HG02763 (cell line): ENCODE results near the gene LSM3.

Experiments
- ATAC-seq: cut with Tn5 transposase; IDR thresholded peaks from one replicate; pipeline ENCODE4 v1.9.1; 2021; ENCODE audit warnings: mild to moderate bottlenecking, moderate library complexity; ENCODE audit not compliant: unreplicated experiment

Gene LSM3

GRCh38 chr3:14143271-14144225 is 35.1 kb upstream of the LSM3 start:
- ATAC-seq, result no peak

GRCh38 chr3:14144423-14145075 is 34.1 kb upstream of the LSM3 start:
- peak; percentile 88 for ATAC-seq

GRCh38 chr3:14145236-14145635 is 33.4 kb upstream of the LSM3 start:
- ATAC-seq, result no peak

GRCh38 chr3:14145670-14146380 is 32.8 kb upstream of the LSM3 start:
- ATAC-seq, result no peak

GRCh38 chr3:14146381-14147065 is 32.1 kb upstream of the LSM3 start:
- no peak for ATAC-seq

- no peak for ATAC-seq
These were observed 31.6 kb upstream of the LSM3 start for GRCh38 chr3:14147066-14147435.

- ATAC-seq, result no peak
These were observed 31.0 kb upstream of the LSM3 start for GRCh38 chr3:14147617-14148016.

- ATAC-seq, result no peak
These were observed 30.3 kb upstream of the LSM3 start for GRCh38 chr3:14148041-14148985.

- no peak for ATAC-seq
These were observed 28.5 kb upstream of the LSM3 start for GRCh38 chr3:14150078-14150477.

GRCh38 chr3:14150491-14151230 is 28.0 kb upstream of the LSM3 start:
- no peak for ATAC-seq

GRCh38 chr3:14151471-14152083 is 27.0 kb upstream of the LSM3 start:
- ATAC-seq, result no peak

- ATAC-seq, result no peak
These were observed 26.2 kb upstream of the LSM3 start for GRCh38 chr3:14152233-14152962.

- ATAC-seq, result no peak
These were observed 25.7 kb upstream of the LSM3 start for GRCh38 chr3:14152963-14153355.

GRCh38 chr3:14153663-14154062 is 25.0 kb upstream of the LSM3 start:
- no peak for ATAC-seq

- no peak for ATAC-seq
These were observed 24.3 kb upstream of the LSM3 start for GRCh38 chr3:14154276-14154675.

GRCh38 chr3:14154895-14155440 is 23.6 kb upstream of the LSM3 start:
- no peak for ATAC-seq

GRCh38 chr3:14156201-14156600 is 22.4 kb upstream of the LSM3 start:
- ATAC-seq, result no peak
